Right cardiac atrium (tissue), 5 donors: ENCODE data around the gene AKAP13. TPM values are rescaled to one million over a fixed set of nuclear protein-coding genes. Genes with fewer than 3 reads are reported as not detected.

Experiments
- ATAC-seq, 2 donors: fragments of 200-7000 bp; cut with Tn5 transposase; one replicate each; pipeline versions ENCODE4 v1.8.0 to v1.9.1; 2020; ENCODE audit warnings: moderate library complexity in 2 of 2, mild to moderate bottlenecking in 1 of 2
- DNase-seq, 3 donors: peaks; one replicate each; pipeline ENCODE4 v3.0.0-alpha.2; 2020
- H3K27ac ChIP-seq: one replicate; pipeline ENCODE4 v1.5.1; 2013; ENCODE audit warnings: mild to moderate bottlenecking, low read length, control low read depth, moderate library complexity
- H3K27me3 ChIP-seq: one replicate; pipeline ENCODE4 v1.6.1; 2013; ENCODE audit not compliant: control insufficient read depth, insufficient read depth
- H3K4me1 ChIP-seq: one replicate; pipeline ENCODE4 v1.6.1; 2013; ENCODE audit warnings: low read length; ENCODE audit not compliant: control insufficient read depth, insufficient read depth
- H3K4me3 ChIP-seq: one replicate; pipeline ENCODE4 v1.5.1; 2013; ENCODE audit warnings: low read length, control low read depth
- H3K9me3 ChIP-seq: one replicate; pipeline ENCODE4 v1.6.1; 2013; ENCODE audit warnings: low read length; ENCODE audit not compliant: control insufficient read depth
- WGBS: extraction: QIAGEN DNeasy Blood & Tissue Kit; methylation state at CpG from one replicate; pipeline ENCODE4 v1.1.7; 2013; 5-methylcytosine and 5-hydroxymethylcytosine counted together
- intact Hi-C, 4 donors: fragments of 100-400 bp; cut with DNase I; formaldehyde crosslinking; loops; one replicate each; pipeline versions ENCODE4 v1.11.0 to v1.14.0; 2022 to 2023
- polyA plus RNA-seq: library from polyadenylated mRNA; stranded (reverse); fragments of 200-250 nt; gene quantifications from one replicate; pipeline ENCODE4 v1.2.3, GENCODE V29; 2013
- total RNA-seq, 4 donors: library from RNA; stranded (reverse); fragmentation: NEBNext Ultra II Directional; extraction: Animal tissue kit (Norgen Biotek cat#: 25700); gene quantifications; one replicate each; pipeline ENCODE4 v1.2.1, GENCODE V29; 2021
- donor health status: healthy with polysubstance abuse.
- donor health status: DM: no; HTN: yes; CAD: no.
- donor health status: DM: no; HTN: no; CAD: no.
- donor health status: DM: no; HTN: yes; CAD: no; lungs with severe emphysema.
- donor health status: DM: yes; HTN: yes; CAD: no.

Gene AKAP13
- total and polyA plus RNA-seq, 5 donors, result 104 to 348 (median 250) TPM

DNA sequence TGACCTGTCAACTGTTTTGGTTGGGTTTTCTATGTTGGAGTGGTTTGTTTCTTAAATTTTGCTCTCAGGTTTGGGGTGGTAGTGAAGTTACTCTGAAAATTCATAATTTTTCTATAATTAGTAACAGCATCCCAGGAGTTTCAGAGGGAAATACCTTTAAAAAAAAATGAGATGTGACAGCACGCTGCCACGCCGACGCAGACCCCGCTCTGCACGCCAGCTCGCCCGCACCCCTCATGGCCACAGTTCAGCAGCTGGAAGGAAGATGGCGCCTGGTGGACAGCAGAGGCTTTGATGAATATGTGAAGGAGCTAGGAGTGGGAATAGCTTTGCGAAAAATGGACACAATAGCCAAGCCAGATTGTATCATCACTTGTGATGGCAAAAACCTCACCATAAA is 34.6 kb downstream of the AKAP13 start:
- no peak overlapping the region for H3K27ac ChIP-seq
- intact Hi-C loops, result loop anchor here in 1 of 4 donors (10.0 kb wide), 2 partner anchors 80 to 120 kb away; no protein-coding TSS in a partner anchor
- WGBS, result 95% methylated on average over 10 of the region's 10 CpGs

DNA sequence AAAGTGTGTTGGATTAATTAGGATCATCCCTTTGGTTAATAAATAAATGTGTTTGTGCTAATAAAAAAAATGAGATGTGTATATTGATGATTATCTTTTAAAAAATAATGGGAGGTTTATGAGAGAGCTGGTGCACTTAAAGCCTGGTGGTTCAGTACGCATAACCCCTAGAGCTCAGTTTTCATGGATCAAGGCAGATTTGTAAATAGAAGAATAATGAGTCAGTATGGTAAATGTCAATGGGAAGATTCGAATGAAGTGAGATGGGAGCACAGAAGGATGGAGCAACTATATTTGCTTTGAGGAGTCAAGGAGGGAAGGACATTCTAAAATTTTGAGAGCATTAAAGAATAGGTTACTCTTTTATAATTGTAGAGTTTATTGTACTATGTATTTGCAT is 35.4 kb downstream of the AKAP13 start:
- H3K4me3 ChIP-seq, result no peak overlapping the region
- intact Hi-C loops, result loop anchor here in 1 of 4 donors (10.0 kb wide), 2 partner anchors 81 to 121 kb away; no protein-coding TSS in a partner anchor
- 86% methylated on average over 2 of the region's 2 CpGs for WGBS
- no peaks in the 10 kb centered on the region for H3K27me3 ChIP-seq
- peaks cover 5% of the 10 kb centered on the region for H3K4me1 ChIP-seq
- H3K27ac ChIP-seq, result no peak overlapping the region
- H3K9me3 ChIP-seq, result no peaks in the 10 kb centered on the region
- DNase-seq (no peak), ATAC-seq (no peak)

More for the DNA sequence above, 34.6 kb downstream of the AKAP13 start:
- no peaks in the 10 kb centered on the region for H3K27me3 ChIP-seq
- no peaks in the 10 kb centered on the region for H3K9me3 ChIP-seq
- DNase-seq (no peak), ATAC-seq (no peak)
- H3K4me3 ChIP-seq, result no peak overlapping the region
- H3K4me1 ChIP-seq, result peaks cover 5% of the 10 kb centered on the region

GRCh38 chr15:85417276-85417675 is 36.9 kb downstream of the AKAP13 start:
- intact Hi-C loops, result loop anchor here in 1 of 4 donors (10.0 kb wide), 2 partner anchors 82 to 122 kb away; no protein-coding TSS in a partner anchor
- H3K4me3 ChIP-seq, result no peak overlapping the region
- no peak for ATAC-seq
- no peak overlapping the region for H3K27ac ChIP-seq
- DNase-seq, result no peak
- peaks cover 5% of the 10 kb centered on the region for H3K4me1 ChIP-seq
- no peaks in the 10 kb centered on the region for H3K27me3 ChIP-seq
- WGBS, result 93% methylated on average over 5 of the region's 5 CpGs
- no peaks in the 10 kb centered on the region for H3K9me3 ChIP-seq

- no peaks in the 10 kb centered on the region for H3K9me3 ChIP-seq
- DNase-seq (no peak), ATAC-seq (no peak)
- peaks cover 5% of the 10 kb centered on the region for H3K4me1 ChIP-seq
- H3K4me3 ChIP-seq, result no peak overlapping the region
- intact Hi-C loops, result loop anchor here in 1 of 4 donors (10.0 kb wide), 2 partner anchors 84 to 124 kb away; no protein-coding TSS in a partner anchor
- no peak overlapping the region for H3K27ac ChIP-seq
- H3K27me3 ChIP-seq, result no peaks in the 10 kb centered on the region
- WGBS, result 81% methylated on average over 5 of the region's 5 CpGs
These were observed 38.8 kb downstream of the AKAP13 start for GRCh38 chr15:85419161-85419560.

GRCh38 chr15:85421116-85421925 is 40.9 kb downstream of the AKAP13 start:
- Histone ChIP-seq H3K4me3 (no peak overlapping the region), H3K27ac (no peak overlapping the region), H3K4me1 (peaks cover 5% of the 10 kb centered on the region), H3K9me3 (no peaks in the 10 kb centered on the region), H3K27me3 (no peaks in the 10 kb centered on the region)
- peak in 1 of 2 donors; percentile 57 for ATAC-seq
- 81% methylated on average over 10 of the region's 10 CpGs for WGBS
- intact Hi-C loops, result no loop called here
- DNase-seq, result no peak

DNA sequence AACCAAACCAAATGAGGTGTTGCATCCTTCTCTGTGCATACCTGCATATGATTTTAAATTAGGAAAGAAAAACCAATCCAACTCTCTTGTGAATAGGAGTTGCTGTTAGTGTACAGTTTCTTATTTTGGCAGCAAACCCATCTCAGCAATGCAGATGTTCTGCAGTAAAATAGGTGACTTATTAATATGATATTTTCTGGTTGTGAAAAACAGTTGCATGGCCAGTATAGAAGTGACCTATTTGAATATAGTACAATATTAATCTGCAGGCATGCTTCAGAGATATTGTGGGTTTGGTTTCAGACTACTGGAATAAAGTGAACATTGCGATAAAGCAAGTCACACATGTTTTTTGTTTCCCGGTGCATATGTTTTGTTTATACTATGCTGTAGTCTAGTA is 42.2 kb downstream of the AKAP13 start:
- intact Hi-C loops, result no loop called here
- DNase-seq (no peak), ATAC-seq (no peak)
- Histone ChIP-seq H3K4me1 (peaks cover 5% of the 10 kb centered on the region), H3K27me3 (no peaks in the 10 kb centered on the region), H3K4me3 (no peak overlapping the region), H3K27ac (no peak overlapping the region), H3K9me3 (no peaks in the 10 kb centered on the region)
- 93% methylated on average over 2 of the region's 2 CpGs for WGBS

DNA sequence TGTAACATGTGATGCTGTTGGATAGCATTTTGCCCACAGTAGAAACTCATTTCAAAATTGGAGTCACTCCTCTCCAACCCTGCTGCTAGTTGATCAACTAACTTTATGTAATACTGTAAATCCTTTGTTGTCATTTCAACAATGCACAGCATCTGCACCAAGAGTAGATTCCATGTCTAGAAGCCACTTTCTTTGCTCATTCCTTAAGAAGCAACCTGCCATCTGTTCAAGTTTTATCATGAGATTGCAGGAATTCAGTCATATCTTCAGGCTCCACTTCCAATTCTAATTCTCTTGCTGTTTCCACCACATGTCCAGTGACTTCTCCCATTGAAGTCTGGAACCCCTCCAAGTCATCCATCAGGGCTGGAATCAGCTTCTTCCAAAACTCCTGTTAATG is 42.9 kb downstream of the AKAP13 start:
- Histone ChIP-seq H3K4me1 (peaks cover 3% of the 10 kb centered on the region), H3K27me3 (no peaks in the 10 kb centered on the region), H3K27ac (no peak overlapping the region), H3K4me3 (no peak overlapping the region), H3K9me3 (no peaks in the 10 kb centered on the region)
- intact Hi-C loops, result no loop called here
- DNase-seq (no peak), ATAC-seq (no peak)

DNA sequence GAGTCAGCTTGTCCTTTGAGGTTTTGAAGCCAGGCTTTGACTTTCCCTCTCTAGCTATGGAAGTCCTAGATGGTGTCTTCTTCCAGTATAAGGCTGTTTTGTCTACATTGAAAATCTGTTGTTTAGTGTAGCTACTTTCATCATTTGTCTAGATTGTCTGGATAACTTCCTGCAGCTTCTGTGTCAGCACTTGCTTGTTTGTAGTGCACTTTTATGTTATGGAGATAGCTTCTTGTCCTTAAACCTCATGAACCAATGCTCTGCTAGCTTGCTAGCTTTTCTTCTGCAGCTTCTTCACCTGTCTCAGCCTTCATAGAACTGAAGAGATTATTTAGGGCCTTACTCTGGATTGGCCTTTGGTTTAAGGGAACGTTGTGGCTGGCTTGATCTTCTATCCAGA is 43.8 kb downstream of the AKAP13 start:
- intact Hi-C loops, result no loop called here
- Histone ChIP-seq H3K27me3 (no peaks in the 10 kb centered on the region), H3K27ac (no peak overlapping the region), H3K9me3 (no peaks in the 10 kb centered on the region), H3K4me3 (no peak overlapping the region), H3K4me1 (peaks cover 2% of the 10 kb centered on the region)
- 75% methylated on average over 1 of the region's 1 CpG for WGBS
- no peak for DNase-seq
- ATAC-seq, result no peak

GRCh38 chr15:85426481-85426880 is 46.1 kb downstream of the AKAP13 start:
- no peak for ATAC-seq
- no peak for DNase-seq
- WGBS, result 95% methylated on average over 1 of the region's 1 CpG
- H3K27me3 ChIP-seq, result no peaks in the 10 kb centered on the region
- intact Hi-C loops, result no loop called here
- H3K4me3 ChIP-seq, result no peak overlapping the region
- peaks cover 5% of the 10 kb centered on the region for H3K4me1 ChIP-seq
- H3K27ac ChIP-seq, result no peak overlapping the region
- no peaks in the 10 kb centered on the region for H3K9me3 ChIP-seq

- intact Hi-C loops, result no loop called here
- H3K27ac ChIP-seq, result no peak overlapping the region
- WGBS, result 95% methylated on average over 5 of the region's 5 CpGs
- H3K4me1 ChIP-seq, result peaks cover 5% of the 10 kb centered on the region
- no peak overlapping the region for H3K4me3 ChIP-seq
- DNase-seq, result no peak
- H3K9me3 ChIP-seq, result no peaks in the 10 kb centered on the region
- no peaks in the 10 kb centered on the region for H3K27me3 ChIP-seq
- ATAC-seq, result no peak
These were observed 47.1 kb downstream of the AKAP13 start for GRCh38 chr15:85427286-85428028.

DNA sequence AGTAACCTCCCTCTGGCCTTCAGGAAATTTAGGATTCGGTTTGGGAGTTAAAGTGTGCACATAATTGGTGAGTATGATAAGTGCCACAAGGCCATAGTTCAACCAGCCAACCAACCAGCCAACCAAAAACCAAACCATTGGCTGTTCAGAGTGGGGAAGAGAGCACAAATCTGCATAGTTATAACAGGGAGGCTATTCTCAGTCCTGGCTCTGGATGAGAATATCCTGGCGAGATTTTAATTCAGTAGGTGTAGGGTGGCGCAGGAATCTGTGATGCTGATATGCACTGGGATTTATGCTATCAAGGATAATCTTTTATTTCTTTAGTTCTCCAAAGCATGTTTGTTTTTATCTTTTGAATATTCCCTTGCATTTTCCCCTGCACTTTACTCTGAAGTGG is 49.1 kb downstream of the AKAP13 start:
- no peaks in the 10 kb centered on the region for H3K27me3 ChIP-seq
- DNase-seq (no peak), ATAC-seq (no peak)
- no peak overlapping the region for H3K27ac ChIP-seq
- WGBS, result 92% methylated on average over 3 of the region's 3 CpGs
- intact Hi-C loops, result no loop called here
- H3K4me3 ChIP-seq, result no peak overlapping the region
- H3K9me3 ChIP-seq, result no peaks in the 10 kb centered on the region
- H3K4me1 ChIP-seq, result peaks cover 2% of the 10 kb centered on the region
